Hepatocyte (in vitro differentiated cells): ENCODE results near the gene SVIL. TPM values are rescaled to one million over a fixed set of nuclear protein-coding genes. Genes with fewer than 3 reads are reported as not detected.

Experiments used
- DNase-seq: peaks from one replicate; pipeline ENCODE4 v3.0.0-alpha.2; 2016; ENCODE audit warnings: low spot score
- H2AFZ ChIP-seq: fragments of 200-600 bp; sonication (generic); 2 replicates; pipeline ENCODE4 v1.6.0; 2016; ENCODE audit warnings: antibody characterized with exemption, mild to moderate bottlenecking
- H3K27ac ChIP-seq: fragments of 200-600 bp; sonication (generic); 2 replicates; pipeline ENCODE4 v1.5.1; 2016; ENCODE audit warnings: mild to moderate bottlenecking
- H3K27me3 ChIP-seq: fragments of 200-600 bp; sonication (generic); 2 replicates; pipeline ENCODE4 v1.6.1; 2016
- H3K36me3 ChIP-seq: fragments of 200-600 bp; sonication (generic); replicated peaks from 2 replicates; pipeline ENCODE4 v1.5.1; 2016; ENCODE audit warnings: low read depth; ENCODE audit not compliant: insufficient read depth
- H3K4me1 ChIP-seq: fragments of 200-600 bp; sonication (generic); 2 replicates; pipeline ENCODE4 v1.5.1; 2016; ENCODE audit warnings: mild to moderate bottlenecking, moderate library complexity; ENCODE audit not compliant: insufficient read depth
- H3K4me2 ChIP-seq: fragments of 200-600 bp; sonication (generic); 2 replicates; pipeline ENCODE4 v1.6.0; 2016
- H3K4me3 ChIP-seq: fragments of 200-600 bp; sonication (generic); 2 replicates; pipeline ENCODE4 v1.5.1; 2016; ENCODE audit warnings: mild to moderate bottlenecking
- H3K79me2 ChIP-seq: fragments of 200-600 bp; sonication (generic); 2 replicates; pipeline ENCODE4 v1.6.0; 2017; ENCODE audit warnings: mild to moderate bottlenecking
- H3K9me2 ChIP-seq: fragments of 200-600 bp; sonication (generic); replicated peaks from 2 replicates; pipeline ENCODE4 v1.6.0; 2017; ENCODE audit warnings: mild to moderate bottlenecking; ENCODE audit not compliant: insufficient read depth
- H3K9me3 ChIP-seq: fragments of 200-600 bp; sonication (generic); 2 replicates; pipeline ENCODE4 v1.5.1; 2016; ENCODE audit warnings: low read depth, mild to moderate bottlenecking
- H4K20me1 ChIP-seq: fragments of 200-600 bp; sonication (generic); 2 replicates; pipeline ENCODE4 v1.6.0; 2016; ENCODE audit warnings: mild to moderate bottlenecking; ENCODE audit not compliant: insufficient read depth, poor library complexity, severe bottlenecking
- EZH2 ChIP-seq: fragments of 200-600 bp; sonication (generic); IDR thresholded peaks from 2 replicates; pipeline ENCODE4 v1.6.1; 2016; ENCODE audit warnings: antibody characterized with exemption, mild to moderate bottlenecking, borderline replicate concordance
- EZH2phosphoT487 ChIP-seq: fragments of 200-600 bp; sonication (generic); IDR thresholded peaks from one replicate; pipeline ENCODE4 v1.6.1; 2018; ENCODE audit warnings: antibody characterized with exemption, mild to moderate bottlenecking, low read depth, moderate library complexity; ENCODE audit not compliant: unreplicated experiment, severe bottlenecking
- WGBS: methylation state at CpG from one replicate; pipeline ENCODE4 v1.1.6; 2016; ENCODE audit warnings: low lambda C conversion rate; ENCODE audit errors: missing lambda C conversion rate; 5-methylcytosine and 5-hydroxymethylcytosine counted together
- polyA plus RNA-seq: library from polyadenylated mRNA; unstranded; fragments of >200 nt; fragmentation: Nextera tagmentation; extraction: Ambion mirVana; gene quantifications from 2 replicates; pipeline ENCODE4 v1.2.1, GENCODE V29; 2016
- total RNA-seq: library from RNA; depleted of rRNA; stranded (reverse); fragments of >200 nt; gene quantifications from 2 replicates; pipeline ENCODE4 v1.2.3, GENCODE V29; 2014
- TF ChIP-seq, protein P1 (sequence below): fragments of 200-600 bp; sonication (generic); IDR thresholded peaks from 2 replicates; pipeline ENCODE4 v1.5.1; 2016; ENCODE audit warnings: antibody characterized with exemption, mild to moderate bottlenecking; ENCODE audit not compliant: poor library complexity

The SVIL gene
- total and polyA plus RNA-seq, 2 experiments from 2014 or later, result 24.3 to 36.5 TPM

- no peaks in the 10 kb centered on the region for H3K9me3 ChIP-seq
- H3K4me1 ChIP-seq, result peaks cover 22% of the 10 kb centered on the region
- WGBS, result 39% methylated on average over 10 of the region's 10 CpGs
- peaks cover 32% of the 10 kb centered on the region for H3K79me2 ChIP-seq
- TF ChIP-seq EZH2phosphoT487, result no peak
- TF ChIP-seq, protein P1, sequence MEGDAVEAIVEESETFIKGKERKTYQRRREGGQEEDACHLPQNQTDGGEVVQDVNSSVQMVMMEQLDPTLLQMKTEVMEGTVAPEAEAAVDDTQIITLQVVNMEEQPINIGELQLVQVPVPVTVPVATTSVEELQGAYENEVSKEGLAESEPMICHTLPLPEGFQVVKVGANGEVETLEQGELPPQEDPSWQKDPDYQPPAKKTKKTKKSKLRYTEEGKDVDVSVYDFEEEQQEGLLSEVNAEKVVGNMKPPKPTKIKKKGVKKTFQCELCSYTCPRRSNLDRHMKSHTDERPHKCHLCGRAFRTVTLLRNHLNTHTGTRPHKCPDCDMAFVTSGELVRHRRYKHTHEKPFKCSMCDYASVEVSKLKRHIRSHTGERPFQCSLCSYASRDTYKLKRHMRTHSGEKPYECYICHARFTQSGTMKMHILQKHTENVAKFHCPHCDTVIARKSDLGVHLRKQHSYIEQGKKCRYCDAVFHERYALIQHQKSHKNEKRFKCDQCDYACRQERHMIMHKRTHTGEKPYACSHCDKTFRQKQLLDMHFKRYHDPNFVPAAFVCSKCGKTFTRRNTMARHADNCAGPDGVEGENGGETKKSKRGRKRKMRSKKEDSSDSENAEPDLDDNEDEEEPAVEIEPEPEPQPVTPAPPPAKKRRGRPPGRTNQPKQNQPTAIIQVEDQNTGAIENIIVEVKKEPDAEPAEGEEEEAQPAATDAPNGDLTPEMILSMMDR, result peak; percentile 25
- H2AFZ ChIP-seq, result no peak overlapping the region
- H3K4me3 ChIP-seq, result no peak overlapping the region
- no peaks in the 10 kb centered on the region for H4K20me1 ChIP-seq
- H3K9me2 ChIP-seq, result no peaks in the 10 kb centered on the region
- H3K36me3 ChIP-seq, result no peaks in the 10 kb centered on the region
- peak overlapping the region; percentile 83 for H3K27ac ChIP-seq
- H3K4me2 ChIP-seq, result peak overlapping the region; percentile 51
- no peaks in the 10 kb centered on the region for H3K27me3 ChIP-seq
- DNase-seq, result peak; percentile 86
Measured at GRCh38 chr10:29658984-29659965, 24.5 kb upstream of the SVIL start.

- no peak overlapping the region for H3K4me2 ChIP-seq
- no peak for DNase-seq
- no peak overlapping the region for H2AFZ ChIP-seq
- H3K4me3 ChIP-seq, result no peak overlapping the region
- no peaks in the 10 kb centered on the region for H3K9me2 ChIP-seq
- H3K27ac ChIP-seq, result peak overlapping the region; percentile 83
- no peak for TF ChIP-seq EZH2phosphoT487
- no peak for TF ChIP-seq EZH2
- TF ChIP-seq, protein P1, result no peak
- 72% methylated on average over 9 of the region's 9 CpGs for WGBS
- peaks cover 24% of the 10 kb centered on the region for H3K79me2 ChIP-seq
- no peaks in the 10 kb centered on the region for H3K27me3 ChIP-seq
- peaks cover 22% of the 10 kb centered on the region for H3K4me1 ChIP-seq
- H3K36me3 ChIP-seq, result no peaks in the 10 kb centered on the region
- H3K9me3 ChIP-seq, result no peaks in the 10 kb centered on the region
- no peaks in the 10 kb centered on the region for H4K20me1 ChIP-seq
Measured at GRCh38 chr10:29657719-29658274, 23.0 kb upstream of the SVIL start.

GRCh38 chr10:29656451-29656992 is 21.8 kb upstream of the SVIL start:
- Histone ChIP-seq H2AFZ (no peak overlapping the region), H3K36me3 (no peaks in the 10 kb centered on the region), H3K4me1 (peaks cover 22% of the 10 kb centered on the region), H3K27me3 (no peaks in the 10 kb centered on the region), H4K20me1 (no peaks in the 10 kb centered on the region), H3K9me3 (no peaks in the 10 kb centered on the region), H3K4me2 (no peak overlapping the region), H3K4me3 (no peak overlapping the region), H3K9me2 (no peaks in the 10 kb centered on the region), H3K79me2 (peaks cover 28% of the 10 kb centered on the region), H3K27ac (no peak overlapping the region)
- no peak for DNase-seq
- 93% methylated on average over 2 of the region's 2 CpGs for WGBS
- TF ChIP-seq, protein P1, result no peak
- TF ChIP-seq EZH2, result no peak
- TF ChIP-seq EZH2phosphoT487, result no peak
